HL-60 (cell line): Measurements from ENCODE around the gene MOB3B.

ENCODE experiments used
- DNase-seq, 2 experiments: peaks; one replicate each; pipeline ENCODE4 v3.0.0-alpha.2; 2010 to 2020; ENCODE audit warnings: low read depth in 1 of 2, low spot score in 1 of 2
- H3K27ac ChIP-seq: fragments of 250-450 bp; sonication (Bioruptor Pico); replicated peaks from 2 replicates; pipeline ENCODE4 v1.5.1; 2020; ENCODE audit warnings: mild to moderate bottlenecking, moderate library complexity
- H3K27me3 ChIP-seq: fragments of 250-450 bp; sonication (Bioruptor Pico); 2 replicates; pipeline ENCODE4 v1.5.1; 2021; ENCODE audit warnings: mild to moderate bottlenecking, moderate library complexity; ENCODE audit not compliant: insufficient read depth, poor library complexity, severe bottlenecking
- H3K4me3 ChIP-seq: replicated peaks from 2 replicates; pipeline ENCODE4 v1.5.1; 2011; ENCODE audit warnings: mild to moderate bottlenecking, control low read depth, low read length; ENCODE audit not compliant: insufficient read depth
- GABPA ChIP-seq: IDR thresholded peaks from 2 replicates; pipeline ENCODE4 v1.6.1; 2012; ENCODE audit warnings: low read depth
- POLR2AphosphoS5 ChIP-seq: IDR thresholded peaks from 2 replicates; pipeline ENCODE4 v1.6.1; 2012; ENCODE audit warnings: low read depth
- SPI1 ChIP-seq: IDR thresholded peaks from 2 replicates; pipeline ENCODE4 v1.6.1; 2012; ENCODE audit warnings: low read depth, mild to moderate bottlenecking, borderline replicate concordance
- TF ChIP-seq, protein P1 (sequence below): IDR thresholded peaks from one replicate; pipeline ENCODE4 v1.5.1; 2011; ENCODE audit warnings: low read length, control low read depth, inconsistent platforms; ENCODE audit not compliant: insufficient read depth
- TF ChIP-seq, protein P2 (sequence below): IDR thresholded peaks from 2 replicates; pipeline ENCODE4 v1.6.1; 2012; ENCODE audit warnings: low read depth; ENCODE audit not compliant: insufficient replicate concordance

The MOB3B gene

GRCh38 chr9:27398982-27399653 lies 130.5 kb downstream of the MOB3B start:
- Histone ChIP-seq H3K27me3 (no peaks in the 10 kb centered on the region), H3K27ac (no peak overlapping the region), H3K4me3 (no peak overlapping the region)
- no peak for DNase-seq
- TF ChIP-seq, protein P1, sequence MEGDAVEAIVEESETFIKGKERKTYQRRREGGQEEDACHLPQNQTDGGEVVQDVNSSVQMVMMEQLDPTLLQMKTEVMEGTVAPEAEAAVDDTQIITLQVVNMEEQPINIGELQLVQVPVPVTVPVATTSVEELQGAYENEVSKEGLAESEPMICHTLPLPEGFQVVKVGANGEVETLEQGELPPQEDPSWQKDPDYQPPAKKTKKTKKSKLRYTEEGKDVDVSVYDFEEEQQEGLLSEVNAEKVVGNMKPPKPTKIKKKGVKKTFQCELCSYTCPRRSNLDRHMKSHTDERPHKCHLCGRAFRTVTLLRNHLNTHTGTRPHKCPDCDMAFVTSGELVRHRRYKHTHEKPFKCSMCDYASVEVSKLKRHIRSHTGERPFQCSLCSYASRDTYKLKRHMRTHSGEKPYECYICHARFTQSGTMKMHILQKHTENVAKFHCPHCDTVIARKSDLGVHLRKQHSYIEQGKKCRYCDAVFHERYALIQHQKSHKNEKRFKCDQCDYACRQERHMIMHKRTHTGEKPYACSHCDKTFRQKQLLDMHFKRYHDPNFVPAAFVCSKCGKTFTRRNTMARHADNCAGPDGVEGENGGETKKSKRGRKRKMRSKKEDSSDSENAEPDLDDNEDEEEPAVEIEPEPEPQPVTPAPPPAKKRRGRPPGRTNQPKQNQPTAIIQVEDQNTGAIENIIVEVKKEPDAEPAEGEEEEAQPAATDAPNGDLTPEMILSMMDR, result no peak
- TF ChIP-seq, protein P2, sequence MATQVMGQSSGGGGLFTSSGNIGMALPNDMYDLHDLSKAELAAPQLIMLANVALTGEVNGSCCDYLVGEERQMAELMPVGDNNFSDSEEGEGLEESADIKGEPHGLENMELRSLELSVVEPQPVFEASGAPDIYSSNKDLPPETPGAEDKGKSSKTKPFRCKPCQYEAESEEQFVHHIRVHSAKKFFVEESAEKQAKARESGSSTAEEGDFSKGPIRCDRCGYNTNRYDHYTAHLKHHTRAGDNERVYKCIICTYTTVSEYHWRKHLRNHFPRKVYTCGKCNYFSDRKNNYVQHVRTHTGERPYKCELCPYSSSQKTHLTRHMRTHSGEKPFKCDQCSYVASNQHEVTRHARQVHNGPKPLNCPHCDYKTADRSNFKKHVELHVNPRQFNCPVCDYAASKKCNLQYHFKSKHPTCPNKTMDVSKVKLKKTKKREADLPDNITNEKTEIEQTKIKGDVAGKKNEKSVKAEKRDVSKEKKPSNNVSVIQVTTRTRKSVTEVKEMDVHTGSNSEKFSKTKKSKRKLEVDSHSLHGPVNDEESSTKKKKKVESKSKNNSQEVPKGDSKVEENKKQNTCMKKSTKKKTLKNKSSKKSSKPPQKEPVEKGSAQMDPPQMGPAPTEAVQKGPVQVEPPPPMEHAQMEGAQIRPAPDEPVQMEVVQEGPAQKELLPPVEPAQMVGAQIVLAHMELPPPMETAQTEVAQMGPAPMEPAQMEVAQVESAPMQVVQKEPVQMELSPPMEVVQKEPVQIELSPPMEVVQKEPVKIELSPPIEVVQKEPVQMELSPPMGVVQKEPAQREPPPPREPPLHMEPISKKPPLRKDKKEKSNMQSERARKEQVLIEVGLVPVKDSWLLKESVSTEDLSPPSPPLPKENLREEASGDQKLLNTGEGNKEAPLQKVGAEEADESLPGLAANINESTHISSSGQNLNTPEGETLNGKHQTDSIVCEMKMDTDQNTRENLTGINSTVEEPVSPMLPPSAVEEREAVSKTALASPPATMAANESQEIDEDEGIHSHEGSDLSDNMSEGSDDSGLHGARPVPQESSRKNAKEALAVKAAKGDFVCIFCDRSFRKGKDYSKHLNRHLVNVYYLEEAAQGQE, result no peak
- TF ChIP-seq POLR2AphosphoS5 (no peak), GABPA (no peak), SPI1 (no peak)

DNA sequence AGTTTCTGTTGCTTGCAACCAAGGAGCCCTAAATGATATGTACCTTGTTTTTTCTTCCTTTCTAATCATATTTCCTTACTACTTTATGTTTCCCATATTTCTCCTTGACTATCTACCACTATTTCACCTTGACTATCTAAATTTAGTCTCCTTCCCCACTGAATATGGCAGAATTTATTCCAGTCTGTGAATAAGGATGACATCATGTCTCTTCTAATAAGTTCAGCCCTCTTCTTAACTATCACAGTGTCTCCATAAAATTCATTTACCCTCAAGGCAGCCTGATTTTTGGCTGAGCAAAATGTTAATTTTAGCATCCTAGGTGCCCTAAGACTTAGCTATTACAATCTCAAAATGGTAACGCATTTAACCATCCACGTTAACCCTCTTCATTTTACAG lies 133.1 kb downstream of the MOB3B start:
- no peak overlapping the region for H3K27ac ChIP-seq
- no peak overlapping the region for H3K4me3 ChIP-seq
- H3K27me3 ChIP-seq, result no peaks in the 10 kb centered on the region
- TF ChIP-seq GABPA (no peak), POLR2AphosphoS5 (no peak), SPI1 (no peak)
- TF ChIP-seq, protein P2, result no peak
- TF ChIP-seq, protein P1, result no peak
- DNase-seq, result no peak

- no peak overlapping the region for H3K4me3 ChIP-seq
- H3K27me3 ChIP-seq, result no peaks in the 10 kb centered on the region
- DNase-seq, result no peak
- TF ChIP-seq, protein P2, result no peak
- TF ChIP-seq, protein P1, result no peak
- TF ChIP-seq POLR2AphosphoS5 (no peak), GABPA (no peak), SPI1 (no peak)
- no peak overlapping the region for H3K27ac ChIP-seq
These were observed 134.1 kb downstream of the MOB3B start for GRCh38 chr9:27395484-27395921.
